HG02981 (cell line): Measurements from ENCODE around the gene SEMA3D.
A peak's percentile ranks its signal among the peaks of the same experiment; 100 is the strongest.

Experiments
- ATAC-seq: cut with Tn5 transposase; IDR thresholded peaks from one replicate; pipeline ENCODE4 v1.9.1; 2021; ENCODE audit warnings: mild to moderate bottlenecking, moderate library complexity; ENCODE audit not compliant: unreplicated experiment

SEMA3D gene

DNA sequence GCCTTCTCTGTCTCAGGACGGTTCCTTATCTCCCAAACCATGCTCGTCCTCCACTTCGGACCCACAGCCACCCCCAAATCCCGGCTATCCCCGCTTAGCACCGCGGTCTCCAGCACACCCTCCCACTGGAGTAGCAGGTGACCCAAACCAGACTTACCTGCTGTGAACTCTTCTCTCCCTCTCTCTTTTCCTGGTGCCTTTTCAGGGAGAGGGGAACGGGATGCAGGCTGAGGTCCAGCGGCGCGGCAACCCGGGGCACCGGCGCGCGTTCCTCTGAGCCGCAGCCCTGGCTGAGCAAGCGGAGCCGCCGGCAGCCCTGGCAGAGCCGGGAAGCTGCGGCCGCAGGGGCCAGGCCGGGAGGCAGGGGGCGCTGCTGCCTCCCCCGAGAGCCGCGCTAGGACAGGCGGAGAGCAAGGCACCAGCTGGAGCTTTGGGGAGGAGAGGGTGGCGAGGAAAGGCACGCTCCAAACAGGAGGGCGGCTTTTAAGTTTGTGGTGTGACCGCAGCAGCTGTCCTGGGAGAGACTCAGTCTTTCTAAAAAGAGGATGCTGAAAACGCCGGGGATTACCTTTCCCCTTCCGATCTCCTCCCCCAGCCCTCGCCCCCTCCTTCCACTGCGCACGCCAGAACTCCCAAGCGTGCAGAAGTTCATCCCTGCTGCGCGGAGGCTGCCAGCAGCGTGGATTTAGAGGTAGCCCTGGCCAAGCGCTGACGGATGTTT is at the start of gene SEMA3D:
Gene SEMA3D (minus strand): TSS at position 536 of the 721 bp plus-strand sequence. CDS start 65,165 bp downstream, outside the sequence.
- ATAC-seq = peak; percentile 96

- ATAC-seq = no peak
These were observed 47.9 kb upstream of the SEMA3D start for GRCh38 chr7:85234730-85235129.

DNA sequence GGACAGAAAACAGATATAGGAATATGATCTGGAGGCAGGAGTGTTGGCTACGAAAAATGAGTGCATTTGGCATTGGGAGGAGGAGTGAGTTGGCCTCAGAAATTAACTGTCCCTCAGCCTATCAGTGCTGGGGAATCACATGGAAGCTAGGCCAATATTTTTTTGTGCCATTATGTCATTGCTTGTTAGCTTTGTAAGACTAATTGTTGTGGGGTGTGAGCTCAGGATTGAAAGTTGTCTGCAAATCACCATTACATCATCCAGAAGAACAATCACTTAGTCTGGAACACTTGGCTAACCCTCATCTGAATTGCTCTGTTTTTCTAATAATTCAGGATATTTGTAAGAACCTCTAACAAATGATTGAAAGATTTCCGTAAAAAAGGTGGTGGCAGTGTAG is 45.2 kb upstream of the SEMA3D start:
- no peak for ATAC-seq

- ATAC-seq = no peak
These were observed 43.8 kb upstream of the SEMA3D start for GRCh38 chr7:85230623-85231022.

- no peak for ATAC-seq
These were observed 42.7 kb upstream of the SEMA3D start for GRCh38 chr7:85229544-85229943.

GRCh38 chr7:85226361-85227085 is 39.7 kb upstream of the SEMA3D start:
- no peak for ATAC-seq

GRCh38 chr7:85224171-85224570 is 37.3 kb upstream of the SEMA3D start:
- ATAC-seq = no peak

DNA sequence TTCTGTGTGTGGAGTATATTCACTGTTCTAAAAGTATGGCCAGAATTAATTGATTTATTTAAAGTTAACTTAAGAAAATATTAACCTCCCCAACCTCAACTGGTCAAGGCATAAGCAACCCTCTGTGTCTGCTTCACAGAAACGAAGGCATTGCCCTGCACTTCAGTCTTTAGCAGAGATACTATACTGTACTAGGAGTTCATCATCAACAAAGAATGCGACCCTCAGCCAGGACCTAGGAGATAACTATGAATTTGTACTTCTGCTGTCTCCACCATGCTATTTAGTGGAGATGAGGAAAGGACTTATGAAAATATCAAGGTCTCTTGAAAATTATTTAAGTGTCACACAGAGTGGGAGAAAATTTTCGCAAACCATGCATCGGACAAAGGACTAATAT is 35.7 kb upstream of the SEMA3D start:
- ATAC-seq = no peak

GRCh38 chr7:85221796-85222195 is 34.9 kb upstream of the SEMA3D start:
- no peak for ATAC-seq

- ATAC-seq = no peak
These were observed 33.8 kb upstream of the SEMA3D start for GRCh38 chr7:85220651-85221050.

DNA sequence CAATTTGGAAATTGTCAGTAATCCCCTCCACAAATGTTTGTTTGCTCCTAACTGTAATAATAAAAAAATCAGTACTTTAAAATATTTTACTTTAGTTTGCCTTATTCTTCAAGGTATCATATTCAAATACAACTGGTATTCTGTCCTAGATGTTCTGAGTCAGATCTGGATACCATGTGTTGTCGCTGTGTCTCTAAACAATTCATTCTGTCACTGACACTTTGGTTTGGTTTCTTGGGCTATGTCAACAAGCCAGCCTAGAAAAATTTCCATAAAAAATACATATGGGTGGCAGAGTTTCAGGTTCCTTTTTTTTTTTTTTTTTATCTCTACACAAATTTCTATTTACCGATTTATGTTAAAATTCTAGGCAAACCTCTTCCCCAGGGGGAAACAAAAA is 33.2 kb upstream of the SEMA3D start:
- ATAC-seq = no peak

DNA sequence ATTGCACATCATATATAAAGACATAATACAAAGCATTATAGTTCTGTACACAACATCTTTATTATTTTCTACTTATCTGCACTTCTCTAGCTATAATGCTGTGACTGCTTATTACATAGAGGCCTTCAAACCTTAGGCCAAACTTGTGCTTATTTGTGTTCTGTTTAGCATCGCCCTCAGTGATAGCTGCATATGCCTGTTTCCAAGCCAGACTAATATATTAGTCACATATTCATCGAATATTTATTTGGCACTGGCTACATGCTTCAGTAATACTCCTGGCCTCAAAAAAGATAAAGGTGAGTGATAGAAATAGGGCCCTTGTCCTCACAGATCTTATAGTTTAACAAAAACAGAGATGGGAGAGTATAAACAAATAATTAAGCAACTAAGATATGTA is 30.2 kb upstream of the SEMA3D start:
- ATAC-seq = no peak

DNA sequence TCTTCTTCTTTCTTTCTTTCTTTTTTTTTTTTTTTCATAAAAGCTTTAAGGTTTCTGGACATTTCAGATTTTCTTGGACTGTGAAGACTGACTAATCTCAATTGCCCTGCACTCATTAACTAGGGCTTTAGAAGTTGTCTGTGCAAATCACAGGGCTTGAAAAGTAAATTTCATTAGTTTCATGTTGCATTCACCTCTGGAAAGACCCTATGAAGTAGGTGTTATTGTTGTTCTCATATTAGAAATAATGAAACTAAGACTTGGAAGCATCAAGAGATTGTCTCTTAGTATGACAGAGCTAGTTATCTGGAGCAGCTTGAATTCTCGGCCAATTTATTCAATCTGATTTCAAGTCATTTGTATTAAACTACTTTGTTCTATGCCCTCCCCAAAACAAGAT is 28.2 kb upstream of the SEMA3D start:
- ATAC-seq = peak; percentile 82

DNA sequence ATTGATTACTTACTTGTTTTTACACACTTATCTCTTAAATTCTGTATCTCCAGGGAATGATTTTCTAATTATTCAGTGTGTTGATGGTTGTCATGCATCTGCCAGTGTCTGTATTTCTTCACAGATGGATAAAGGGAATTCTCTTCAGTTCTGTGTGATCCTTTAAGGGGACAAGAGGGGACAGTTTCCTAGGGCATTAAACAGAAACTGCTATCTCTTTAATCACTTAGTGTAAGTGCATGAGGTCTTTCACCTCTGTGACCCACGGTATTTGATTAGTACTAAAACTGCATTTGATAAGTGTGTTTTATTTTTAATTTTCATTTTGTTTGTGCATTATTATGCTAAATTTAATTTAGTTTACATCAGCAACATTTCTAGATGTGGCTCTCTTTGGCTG is 26.6 kb upstream of the SEMA3D start:
- ATAC-seq = no peak

DNA sequence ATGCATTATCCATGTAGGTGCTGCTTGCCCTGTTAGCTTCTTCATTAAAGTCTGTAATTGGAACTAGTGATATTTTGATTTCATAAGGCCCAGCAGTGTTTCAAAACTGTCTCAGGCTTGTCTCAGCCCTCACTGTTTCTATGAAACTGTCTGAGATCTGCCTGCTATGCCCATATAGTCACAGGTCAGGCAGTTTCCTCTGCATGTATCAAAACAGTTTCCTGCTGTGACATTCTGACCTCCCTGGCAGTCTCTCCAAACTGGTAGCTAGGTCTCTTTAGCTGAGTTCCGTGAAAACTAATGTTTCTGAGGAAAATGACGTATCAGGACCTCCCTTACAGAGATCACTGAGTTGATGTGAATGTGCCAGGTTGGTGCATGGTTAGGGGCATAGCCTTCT is 18.9 kb upstream of the SEMA3D start:
- no peak for ATAC-seq

GRCh38 chr7:85204496-85204895 is 17.6 kb upstream of the SEMA3D start:
- no peak for ATAC-seq

GRCh38 chr7:85204061-85204460 is 17.2 kb upstream of the SEMA3D start:
- no peak for ATAC-seq

- no peak for ATAC-seq
These were observed 14.4 kb upstream of the SEMA3D start for GRCh38 chr7:85201209-85201608.

DNA sequence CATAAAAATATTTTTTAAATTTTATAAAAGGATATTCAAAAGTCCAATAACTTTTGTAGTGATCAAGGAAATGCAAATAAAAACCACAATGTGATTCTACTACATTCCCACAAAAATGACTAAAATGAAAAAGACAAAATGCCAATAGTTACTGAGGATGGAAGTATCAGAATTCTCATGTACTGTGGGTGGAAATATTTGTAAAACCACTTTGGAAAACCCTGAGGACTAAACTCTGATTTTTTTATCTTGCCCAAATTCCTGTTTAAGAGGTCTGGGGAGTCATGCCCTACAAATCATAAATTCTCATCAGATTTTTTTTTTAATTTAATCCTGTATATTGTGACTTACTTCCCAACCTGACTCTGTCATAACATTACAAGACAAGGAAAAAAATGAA is 9.8 kb upstream of the SEMA3D start:
- ATAC-seq = no peak

DNA sequence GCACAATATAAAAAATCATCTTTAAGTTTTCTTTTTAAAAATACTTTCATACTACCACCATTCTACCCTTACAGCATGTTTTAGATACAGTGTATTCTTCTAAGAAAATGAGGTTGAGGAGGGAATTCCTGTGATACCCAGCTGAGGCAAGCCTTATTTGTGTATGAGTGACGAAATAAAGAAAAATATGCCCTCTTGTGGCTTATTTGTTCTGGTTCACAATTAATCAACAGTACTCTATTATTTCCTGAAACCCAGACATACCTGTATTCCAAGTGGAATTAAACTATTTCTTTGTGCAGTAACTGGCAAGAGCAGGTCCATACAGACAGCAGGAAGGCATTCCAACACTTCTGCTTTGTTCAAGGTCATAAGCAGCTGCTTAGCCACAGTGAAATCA is 4.5 kb upstream of the SEMA3D start:
- ATAC-seq = no peak

DNA sequence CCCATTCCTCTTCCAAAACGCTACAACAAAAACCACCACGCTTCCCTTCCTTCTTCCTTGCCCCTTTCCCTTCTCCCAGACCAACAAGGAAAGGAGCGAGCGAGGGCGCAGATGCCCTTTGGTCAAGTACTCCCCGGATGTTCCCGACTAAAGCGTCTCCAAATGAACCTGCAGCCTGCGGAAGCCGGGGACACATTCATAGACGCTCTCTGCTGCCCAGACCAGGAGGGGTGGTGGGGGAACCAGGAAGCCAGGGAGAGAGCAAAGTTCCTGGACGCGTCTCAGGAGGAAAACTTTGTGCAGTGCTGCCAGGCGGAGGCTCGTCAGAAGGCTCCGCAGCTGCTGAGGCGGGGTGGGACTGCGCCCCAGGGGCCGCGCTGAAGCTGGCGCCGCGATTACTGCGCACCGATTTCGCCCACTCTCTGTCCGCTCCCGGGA is 754 bp downstream of the SEMA3D start:
- ATAC-seq = peak; percentile 30

DNA sequence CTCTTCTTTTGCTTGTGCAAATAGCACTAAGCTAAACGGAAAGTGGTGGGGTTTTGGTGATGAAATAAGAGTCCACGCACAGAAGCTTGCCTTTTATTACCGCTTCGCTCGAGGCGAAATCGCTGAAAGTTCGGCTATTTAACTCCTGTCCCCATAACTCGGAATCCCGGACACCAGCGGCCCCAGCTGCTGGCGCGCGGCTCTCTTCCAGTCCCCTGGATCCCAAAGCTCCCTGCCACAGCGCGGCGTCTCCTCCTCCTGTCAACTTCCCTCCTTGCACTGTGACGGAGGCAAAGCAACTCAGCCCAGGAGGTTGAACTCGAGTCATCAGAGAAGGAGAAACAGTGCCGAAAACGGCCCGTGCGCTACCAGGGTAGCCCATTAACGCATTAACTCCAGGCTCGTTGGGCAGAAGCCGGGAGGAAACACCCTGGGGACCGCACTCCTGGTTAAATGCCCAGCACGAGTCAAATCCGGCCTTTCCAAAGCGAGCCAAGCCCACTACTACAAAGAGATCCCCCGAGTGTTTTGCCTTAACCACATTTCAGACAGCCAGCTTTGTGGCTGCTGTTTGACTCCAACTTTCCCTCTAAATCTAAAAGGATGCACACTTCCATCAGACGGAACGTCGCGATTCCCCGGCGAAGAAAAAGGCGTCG is 1.3 kb downstream of the SEMA3D start:
- ATAC-seq = no peak
